Measurements from ENCODE around the gene RNF214. TPM values are rescaled to one million over a fixed set of nuclear protein-coding genes. Genes with fewer than 3 reads are reported as not detected.

RNF214 gene
- total and polyA plus RNA-seq, 7 donors: 6.2 to 23.8 (median 11.1) TPM

- no peak for TF ChIP-seq POLR2AphosphoS5 (IDR thresholded peaks at IDR 0.05)
- TF ChIP-seq POLR2A (IDR thresholded peaks at IDR 0.05): no peak
- TF ChIP-seq EP300 (IDR thresholded peaks at IDR 0.05): no peak
- no peak for TF ChIP-seq CTCF (IDR thresholded peaks at IDR 0.05)
- Histone ChIP-seq H3K4me1 (peaks cover 2 to 48% (median 41%) of the 10 kb centered on the region in 4 donors), H3K9me3 (no peaks in the 10 kb centered on the region), H3K4me3 (peak overlapping the region in 2 of 4 donors; percentile 79 to 97), H3K36me3 (peaks cover 19 to 40% (median 32%) of the 10 kb centered on the region in 4 donors), H3K27ac (peak overlapping the region; percentile 95 to 99 (median 96)), H3K27me3 (no peaks in the 10 kb centered on the region)
- peak; percentile 58 for DNase-seq
- WGBS, 2 donors: 31 to 39% methylated on average over 12 of the region's 12 CpGs
- intact Hi-C loops (cut with DNase I): no loop called here
Observed at GRCh38 chr11:117230286-117230961, 2.0 kb upstream of the RNF214 start.

GRCh38 chr11:117230999-117231841 lies 1.3 kb upstream of the RNF214 start:
- H3K36me3 ChIP-seq: peaks cover 19 to 43% (median 30%) of the 10 kb centered on the region in 4 donors
- no peak for DNase-seq
- H3K4me3 ChIP-seq: peak overlapping the region; percentile 79 to 98 (median 92)
- WGBS, 2 donors: 1 to 9% methylated on average over 14 of the region's 14 CpGs
- no peaks in the 10 kb centered on the region for H3K9me3 ChIP-seq
- intact Hi-C loops (cut with DNase I): no loop called here
- H3K27ac ChIP-seq: peak overlapping the region; percentile 95 to 99 (median 96)
- TF ChIP-seq CTCF (IDR thresholded peaks at IDR 0.05) (no peak), POLR2A (IDR thresholded peaks at IDR 0.05) (no peak), EP300 (IDR thresholded peaks at IDR 0.05) (no peak), POLR2AphosphoS5 (IDR thresholded peaks at IDR 0.05) (no peak)
- no peaks in the 10 kb centered on the region for H3K27me3 ChIP-seq
- H3K4me1 ChIP-seq: peaks cover 2 to 40% (median 34%) of the 10 kb centered on the region in 4 donors

GRCh38 chr11:117231842-117232091 lies 704 bp upstream of the RNF214 start, which contains the start of gene PCSK7:
Gene PCSK7, minus strand, starts transcription at chr11:117232073. Its CDS starts 2,229 bp downstream, at chr11:117229844.
- DNase-seq: peak; percentile 92
- 1% methylated on average over 13 of the region's 13 CpGs for WGBS, 2 donors
- Histone ChIP-seq H3K4me1 (peaks cover 2 to 38% (median 32%) of the 10 kb centered on the region in 4 donors), H3K27ac (peak within 1 kb of the TSS; percentile 95 to 99 (median 96)), H3K36me3 (peaks cover 19 to 46% (median 29%) of the 10 kb centered on the region in 4 donors), H3K27me3 (no peaks in the 10 kb centered on the region), H3K4me3 (peak within 1 kb of the TSS; percentile 79 to 98 (median 92)), H3K9me3 (no peaks in the 10 kb centered on the region)
- TF ChIP-seq POLR2AphosphoS5 (IDR thresholded peaks at IDR 0.05) (peak in 1 of 4 donors; percentile 70), EP300 (IDR thresholded peaks at IDR 0.05) (no peak), POLR2A (IDR thresholded peaks at IDR 0.05) (peak in 1 of 2 donors; percentile 21)
- intact Hi-C loops (cut with DNase I): loop anchor here (1.0 to 2.0 kb wide), 3 partner anchors 53 to 96 kb away; partner anchors contain the start of genes CEP164, PAFAH1B2 and SIDT2

GRCh38 chr11:117232911-117233409 lies 489 bp downstream of the RNF214 start:
- H3K4me3 ChIP-seq: peak overlapping the region; percentile 79 to 98 (median 92)
- peak; percentile 71 for DNase-seq
- 2 to 3% methylated on average over 27 of the region's 27 CpGs for WGBS, 2 donors
- peaks cover 13 to 37% (median 20%) of the 10 kb centered on the region in 4 donors for H3K36me3 ChIP-seq
- H3K27ac ChIP-seq: peak overlapping the region; percentile 95 to 99 (median 96)
- H3K9me3 ChIP-seq: no peaks in the 10 kb centered on the region
- H3K4me1 ChIP-seq: peaks cover 2 to 38% (median 32%) of the 10 kb centered on the region in 4 donors
- TF ChIP-seq CTCF (IDR thresholded peaks at IDR 0.05) (no peak), EP300 (IDR thresholded peaks at IDR 0.05) (no peak), POLR2AphosphoS5 (IDR thresholded peaks at IDR 0.05) (no peak), POLR2A (IDR thresholded peaks at IDR 0.05) (no peak)
- no peaks in the 10 kb centered on the region for H3K27me3 ChIP-seq
- intact Hi-C loops (cut with DNase I): loop anchor here (1.0 to 2.0 kb wide), 3 partner anchors 54 to 94 kb away; partner anchors contain the start of genes CEP164, PAFAH1B2 and SIDT2
